Neural cell (in vitro differentiated cells): ENCODE results near the gene PAK2.

Experiments used
- EP300 ChIP-seq: fragments of 450-650 bp; conservative IDR thresholded peaks from 2 replicates; pipeline ENCODE4 v1.6.1; 2014; ENCODE audit warnings: antibody characterized with exemption, mild to moderate bottlenecking, moderate library complexity; ENCODE audit not compliant: poor library complexity, severe bottlenecking
- EZH2 ChIP-seq: fragments of 200-600, 300-800 bp; shearing (Covaris generic), sonication (generic); IDR thresholded peaks from 2 replicates; pipeline ENCODE4 v1.6.1; 2014; ENCODE audit warnings: antibody characterized with exemption, low read length, borderline replicate concordance, mild to moderate bottlenecking; ENCODE audit not compliant: insufficient read depth, poor library complexity, severe bottlenecking
- REST ChIP-seq: IDR thresholded peaks from 2 replicates; pipeline ENCODE4 v1.6.1; 2012; ENCODE audit warnings: borderline replicate concordance
- SMC3 ChIP-seq: fragments of 450-650 bp; conservative IDR thresholded peaks from 2 replicates; pipeline ENCODE4 v1.6.1; 2014; ENCODE audit warnings: antibody characterized with exemption, mild to moderate bottlenecking, moderate library complexity; ENCODE audit not compliant: poor library complexity
- TF ChIP-seq, protein P1 (sequence below): fragments of 450-650 bp; IDR thresholded peaks from 2 replicates; pipeline ENCODE4 v1.5.1; 2014; ENCODE audit warnings: antibody characterized with exemption, mild to moderate bottlenecking, moderate library complexity; ENCODE audit not compliant: poor library complexity, severe bottlenecking

GRCh38 chr3:196763179-196763578 is 23.5 kb downstream of the PAK2 start:
- TF ChIP-seq REST: no peak
- TF ChIP-seq, protein P1, sequence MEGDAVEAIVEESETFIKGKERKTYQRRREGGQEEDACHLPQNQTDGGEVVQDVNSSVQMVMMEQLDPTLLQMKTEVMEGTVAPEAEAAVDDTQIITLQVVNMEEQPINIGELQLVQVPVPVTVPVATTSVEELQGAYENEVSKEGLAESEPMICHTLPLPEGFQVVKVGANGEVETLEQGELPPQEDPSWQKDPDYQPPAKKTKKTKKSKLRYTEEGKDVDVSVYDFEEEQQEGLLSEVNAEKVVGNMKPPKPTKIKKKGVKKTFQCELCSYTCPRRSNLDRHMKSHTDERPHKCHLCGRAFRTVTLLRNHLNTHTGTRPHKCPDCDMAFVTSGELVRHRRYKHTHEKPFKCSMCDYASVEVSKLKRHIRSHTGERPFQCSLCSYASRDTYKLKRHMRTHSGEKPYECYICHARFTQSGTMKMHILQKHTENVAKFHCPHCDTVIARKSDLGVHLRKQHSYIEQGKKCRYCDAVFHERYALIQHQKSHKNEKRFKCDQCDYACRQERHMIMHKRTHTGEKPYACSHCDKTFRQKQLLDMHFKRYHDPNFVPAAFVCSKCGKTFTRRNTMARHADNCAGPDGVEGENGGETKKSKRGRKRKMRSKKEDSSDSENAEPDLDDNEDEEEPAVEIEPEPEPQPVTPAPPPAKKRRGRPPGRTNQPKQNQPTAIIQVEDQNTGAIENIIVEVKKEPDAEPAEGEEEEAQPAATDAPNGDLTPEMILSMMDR: no peak
- no peak for TF ChIP-seq EP300
- no peak for TF ChIP-seq EZH2
- no peak for TF ChIP-seq SMC3
